HEK293 (cell line): ENCODE data around the gene PER1.

Experiments used
- BCL11A ChIP-seq: fragments of 450-650 bp; formaldehyde crosslinking; IDR thresholded peaks from 2 replicates; pipeline ENCODE4 v1.5.1; 2016; ENCODE audit warnings: low read depth, missing biosample characterization, missing genetic modification characterization
- FEZF1 ChIP-seq: fragments of 450-650 bp; formaldehyde crosslinking; IDR thresholded peaks from 2 replicates; pipeline ENCODE4 v1.5.1; 2016; ENCODE audit warnings: missing biosample characterization, missing genetic modification characterization
- GLI2 ChIP-seq: fragments of 450-650 bp; formaldehyde crosslinking; IDR thresholded peaks from 2 replicates; pipeline ENCODE4; 2017; ENCODE audit warnings: missing biosample characterization, missing genetic modification characterization, low read depth, borderline replicate concordance
- IKZF3 ChIP-seq: fragments of 450-650 bp; IDR thresholded peaks from 2 replicates; pipeline ENCODE4 v1.5.0; 2018; ENCODE audit warnings: missing biosample characterization, mild to moderate bottlenecking, missing genetic modification characterization, moderate library complexity
- MEIS1 ChIP-seq: sonication (generic); formaldehyde crosslinking; IDR thresholded peaks from 2 replicates; pipeline ENCODE4 v1.8.1; 2022; ENCODE audit warnings: missing genetic modification reagents, mild to moderate bottlenecking, borderline replicate concordance
- SCRT2 ChIP-seq: fragments of 450-650 bp; formaldehyde crosslinking; IDR thresholded peaks from 2 replicates; pipeline ENCODE4 v1.5.1; 2016; ENCODE audit warnings: missing biosample characterization, missing genetic modification characterization
- ZBTB8A ChIP-seq: fragments of 450-650 bp; formaldehyde crosslinking; IDR thresholded peaks from 2 replicates; pipeline ENCODE4 v1.5.1; 2016; ENCODE audit warnings: missing biosample characterization, missing genetic modification characterization
- ZFP37 ChIP-seq: fragments of 450-650 bp; formaldehyde crosslinking; IDR thresholded peaks from 2 replicates; pipeline ENCODE4 v1.5.1; 2016; ENCODE audit warnings: missing biosample characterization, missing genetic modification characterization
- ZNF23 ChIP-seq: fragments of 450-650 bp; formaldehyde crosslinking; IDR thresholded peaks from 2 replicates; pipeline ENCODE4 v1.5.1; 2016; ENCODE audit warnings: missing biosample characterization, missing genetic modification characterization, borderline replicate concordance
- ZNF266 ChIP-seq: fragments of 450-650 bp; formaldehyde crosslinking; IDR thresholded peaks from 2 replicates; pipeline ENCODE4 v1.5.1; 2016; ENCODE audit warnings: missing biosample characterization, missing genetic modification characterization, low read depth
- ZNF311 ChIP-seq: fragments of 450-650 bp; formaldehyde crosslinking; IDR thresholded peaks from 2 replicates; pipeline ENCODE4 v1.5.1; 2017; ENCODE audit warnings: missing biosample characterization, missing genetic modification characterization, borderline replicate concordance
- ZNF324 ChIP-seq: fragments of 450-650 bp; formaldehyde crosslinking; IDR thresholded peaks from 2 replicates; pipeline ENCODE4 v1.5.1; 2016; ENCODE audit warnings: missing biosample characterization, missing genetic modification characterization
- ZNF341 ChIP-seq: fragments of 450-650 bp; formaldehyde crosslinking; IDR thresholded peaks from 2 replicates; pipeline ENCODE4; 2016; ENCODE audit warnings: low read depth, missing biosample characterization, missing genetic modification characterization
- ZNF354C ChIP-seq: fragments of 450-650 bp; formaldehyde crosslinking; IDR thresholded peaks from 2 replicates; pipeline ENCODE4 v1.5.1; 2016; ENCODE audit warnings: missing biosample characterization, missing genetic modification characterization, low read depth, borderline replicate concordance
- ZNF423 ChIP-seq: fragments of 450-650 bp; formaldehyde crosslinking; IDR thresholded peaks from 2 replicates; pipeline ENCODE4 v1.5.1; 2016; ENCODE audit warnings: missing biosample characterization, missing genetic modification characterization
- ZNF521 ChIP-seq: fragments of 450-650 bp; formaldehyde crosslinking; IDR thresholded peaks from 2 replicates; pipeline ENCODE4 v1.5.1; 2017; ENCODE audit warnings: missing biosample characterization, mild to moderate bottlenecking, missing genetic modification characterization
- ZNF530 ChIP-seq: fragments of 450-650 bp; formaldehyde crosslinking; IDR thresholded peaks from 2 replicates; pipeline ENCODE4 v1.5.1; 2016; ENCODE audit warnings: low read depth, missing biosample characterization, missing genetic modification characterization
- ZNF626 ChIP-seq: fragments of 450-650 bp; sonication (Bioruptor Pico); formaldehyde crosslinking; IDR thresholded peaks from 2 replicates; pipeline ENCODE4 v1.5.1; 2018; ENCODE audit warnings: missing biosample characterization, missing genetic modification characterization, inconsistent platforms
- ZNF670 ChIP-seq: fragments of 450-650 bp; formaldehyde crosslinking; IDR thresholded peaks from 2 replicates; pipeline ENCODE4 v1.5.1; 2016; ENCODE audit warnings: missing biosample characterization, missing genetic modification characterization, low read depth
- TF ChIP-seq, protein P1 (sequence below): fragments of 450-650 bp; formaldehyde crosslinking; IDR thresholded peaks from 2 replicates; pipeline ENCODE4 v1.5.1; 2016; ENCODE audit warnings: missing biosample characterization, missing genetic modification characterization
- TF ChIP-seq, protein P2 (sequence below): fragments of 450-650 bp; IDR thresholded peaks from 2 replicates; pipeline ENCODE4 v1.5.1; 2018; ENCODE audit warnings: missing biosample characterization, mild to moderate bottlenecking, missing genetic modification characterization
- TF ChIP-seq, protein P3 (sequence below): fragments of 450-650 bp; formaldehyde crosslinking; IDR thresholded peaks from 2 replicates; pipeline ENCODE4 v1.5.1; 2017; ENCODE audit warnings: missing biosample characterization, missing genetic modification characterization
- TF ChIP-seq, protein P4 (sequence below): fragments of 450-650 bp; formaldehyde crosslinking; IDR thresholded peaks from 2 replicates; pipeline ENCODE4 v1.5.1; 2016; ENCODE audit warnings: missing biosample characterization, missing genetic modification characterization, borderline replicate concordance
- TF ChIP-seq, protein P5 (sequence below): fragments of 450-650 bp; formaldehyde crosslinking; conservative IDR thresholded peaks from 2 replicates; pipeline ENCODE4 v1.5.1; 2016; ENCODE audit warnings: low read depth, missing biosample characterization, missing genetic modification characterization
- TF ChIP-seq, protein P6 (sequence below): fragments of 450-650 bp; formaldehyde crosslinking; IDR thresholded peaks from 2 replicates; pipeline ENCODE4 v1.5.1; 2016; ENCODE audit warnings: missing biosample characterization, missing genetic modification characterization

Gene PER1

DNA sequence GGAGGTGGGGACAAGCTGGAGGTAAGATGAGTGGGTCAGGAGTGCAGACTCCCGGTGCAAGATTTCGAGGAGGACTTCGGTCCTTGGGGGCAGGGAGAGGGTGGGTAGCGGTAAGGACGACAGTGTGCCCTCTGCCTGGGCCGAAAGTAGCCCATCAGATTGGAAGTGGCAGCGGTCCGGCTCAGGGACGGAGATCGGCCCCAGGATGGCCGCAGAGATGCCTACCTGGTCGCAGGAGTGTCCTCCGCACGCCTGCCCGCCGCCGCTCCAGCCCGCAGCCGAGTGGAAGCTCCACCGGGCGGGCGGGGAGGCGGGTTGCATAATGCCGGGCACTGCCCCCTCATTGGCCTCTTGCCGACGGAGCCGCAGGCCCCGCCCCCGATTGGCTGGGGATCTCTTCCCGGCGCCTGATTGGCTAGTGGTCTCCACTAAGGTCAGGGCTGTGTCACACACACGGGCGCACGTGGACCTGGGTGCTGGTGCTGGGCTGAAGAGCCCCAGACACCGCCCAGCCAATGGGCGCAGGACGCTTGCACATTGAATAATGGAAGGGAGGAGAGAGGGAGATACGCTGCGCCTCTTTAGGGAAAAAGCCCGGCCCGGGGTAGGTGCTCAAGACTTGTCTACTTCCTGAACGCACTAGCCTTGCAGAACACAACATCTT is at the start of gene PER1 (continued):
- TF ChIP-seq, protein P1, sequence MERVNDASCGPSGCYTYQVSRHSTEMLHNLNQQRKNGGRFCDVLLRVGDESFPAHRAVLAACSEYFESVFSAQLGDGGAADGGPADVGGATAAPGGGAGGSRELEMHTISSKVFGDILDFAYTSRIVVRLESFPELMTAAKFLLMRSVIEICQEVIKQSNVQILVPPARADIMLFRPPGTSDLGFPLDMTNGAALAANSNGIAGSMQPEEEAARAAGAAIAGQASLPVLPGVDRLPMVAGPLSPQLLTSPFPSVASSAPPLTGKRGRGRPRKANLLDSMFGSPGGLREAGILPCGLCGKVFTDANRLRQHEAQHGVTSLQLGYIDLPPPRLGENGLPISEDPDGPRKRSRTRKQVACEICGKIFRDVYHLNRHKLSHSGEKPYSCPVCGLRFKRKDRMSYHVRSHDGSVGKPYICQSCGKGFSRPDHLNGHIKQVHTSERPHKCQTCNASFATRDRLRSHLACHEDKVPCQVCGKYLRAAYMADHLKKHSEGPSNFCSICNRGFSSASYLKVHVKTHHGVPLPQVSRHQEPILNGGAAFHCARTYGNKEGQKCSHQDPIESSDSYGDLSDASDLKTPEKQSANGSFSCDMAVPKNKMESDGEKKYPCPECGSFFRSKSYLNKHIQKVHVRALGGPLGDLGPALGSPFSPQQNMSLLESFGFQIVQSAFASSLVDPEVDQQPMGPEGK = peak; percentile 86
- TF ChIP-seq, protein P2, sequence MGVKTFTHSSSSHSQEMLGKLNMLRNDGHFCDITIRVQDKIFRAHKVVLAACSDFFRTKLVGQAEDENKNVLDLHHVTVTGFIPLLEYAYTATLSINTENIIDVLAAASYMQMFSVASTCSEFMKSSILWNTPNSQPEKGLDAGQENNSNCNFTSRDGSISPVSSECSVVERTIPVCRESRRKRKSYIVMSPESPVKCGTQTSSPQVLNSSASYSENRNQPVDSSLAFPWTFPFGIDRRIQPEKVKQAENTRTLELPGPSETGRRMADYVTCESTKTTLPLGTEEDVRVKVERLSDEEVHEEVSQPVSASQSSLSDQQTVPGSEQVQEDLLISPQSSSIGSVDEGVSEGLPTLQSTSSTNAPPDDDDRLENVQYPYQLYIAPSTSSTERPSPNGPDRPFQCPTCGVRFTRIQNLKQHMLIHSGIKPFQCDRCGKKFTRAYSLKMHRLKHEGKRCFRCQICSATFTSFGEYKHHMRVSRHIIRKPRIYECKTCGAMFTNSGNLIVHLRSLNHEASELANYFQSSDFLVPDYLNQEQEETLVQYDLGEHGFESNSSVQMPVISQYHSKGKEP = no peak
- TF ChIP-seq ZBTB8A = peak; percentile 99
- no peak for TF ChIP-seq ZNF530
- no peak for TF ChIP-seq ZNF354C (tag by site-specific recombination)
- no peak for TF ChIP-seq GLI2
- TF ChIP-seq, protein P3, sequence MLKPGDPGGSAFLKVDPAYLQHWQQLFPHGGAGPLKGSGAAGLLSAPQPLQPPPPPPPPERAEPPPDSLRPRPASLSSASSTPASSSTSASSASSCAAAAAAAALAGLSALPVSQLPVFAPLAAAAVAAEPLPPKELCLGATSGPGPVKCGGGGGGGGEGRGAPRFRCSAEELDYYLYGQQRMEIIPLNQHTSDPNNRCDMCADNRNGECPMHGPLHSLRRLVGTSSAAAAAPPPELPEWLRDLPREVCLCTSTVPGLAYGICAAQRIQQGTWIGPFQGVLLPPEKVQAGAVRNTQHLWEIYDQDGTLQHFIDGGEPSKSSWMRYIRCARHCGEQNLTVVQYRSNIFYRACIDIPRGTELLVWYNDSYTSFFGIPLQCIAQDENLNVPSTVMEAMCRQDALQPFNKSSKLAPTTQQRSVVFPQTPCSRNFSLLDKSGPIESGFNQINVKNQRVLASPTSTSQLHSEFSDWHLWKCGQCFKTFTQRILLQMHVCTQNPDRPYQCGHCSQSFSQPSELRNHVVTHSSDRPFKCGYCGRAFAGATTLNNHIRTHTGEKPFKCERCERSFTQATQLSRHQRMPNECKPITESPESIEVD (tag by site-specific recombination) = no peak
- no peak for TF ChIP-seq ZNF670
- TF ChIP-seq MEIS1 = no peak
- TF ChIP-seq ZNF311 (tag by site-specific recombination) = no peak
- TF ChIP-seq, protein P4, sequence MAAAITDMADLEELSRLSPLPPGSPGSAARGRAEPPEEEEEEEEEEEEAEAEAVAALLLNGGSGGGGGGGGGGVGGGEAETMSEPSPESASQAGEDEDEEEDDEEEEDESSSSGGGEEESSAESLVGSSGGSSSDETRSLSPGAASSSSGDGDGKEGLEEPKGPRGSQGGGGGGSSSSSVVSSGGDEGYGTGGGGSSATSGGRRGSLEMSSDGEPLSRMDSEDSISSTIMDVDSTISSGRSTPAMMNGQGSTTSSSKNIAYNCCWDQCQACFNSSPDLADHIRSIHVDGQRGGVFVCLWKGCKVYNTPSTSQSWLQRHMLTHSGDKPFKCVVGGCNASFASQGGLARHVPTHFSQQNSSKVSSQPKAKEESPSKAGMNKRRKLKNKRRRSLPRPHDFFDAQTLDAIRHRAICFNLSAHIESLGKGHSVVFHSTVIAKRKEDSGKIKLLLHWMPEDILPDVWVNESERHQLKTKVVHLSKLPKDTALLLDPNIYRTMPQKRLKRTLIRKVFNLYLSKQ (tag by site-specific recombination) = no peak
- peak; percentile 78; the same call in 1 of the 2 replicates for TF ChIP-seq ZNF324 (tag by site-specific recombination)
- TF ChIP-seq ZNF23 (tag by site-specific recombination) = no peak
- no peak for TF ChIP-seq ZNF626 (tag by site-specific recombination)
- no peak for TF ChIP-seq ZNF266 (tag by site-specific recombination)
- no peak for TF ChIP-seq ZNF423 (tag by site-specific recombination)
- no peak for TF ChIP-seq SCRT2 (tag by site-specific recombination)
- TF ChIP-seq BCL11A (tag by site-specific recombination) = peak; percentile 72
- TF ChIP-seq IKZF3 (tag by site-specific recombination) = peak; percentile 57; the same call in 1 of the 2 replicates
- peak; percentile 90 for TF ChIP-seq ZNF341
- TF ChIP-seq, protein P5, sequence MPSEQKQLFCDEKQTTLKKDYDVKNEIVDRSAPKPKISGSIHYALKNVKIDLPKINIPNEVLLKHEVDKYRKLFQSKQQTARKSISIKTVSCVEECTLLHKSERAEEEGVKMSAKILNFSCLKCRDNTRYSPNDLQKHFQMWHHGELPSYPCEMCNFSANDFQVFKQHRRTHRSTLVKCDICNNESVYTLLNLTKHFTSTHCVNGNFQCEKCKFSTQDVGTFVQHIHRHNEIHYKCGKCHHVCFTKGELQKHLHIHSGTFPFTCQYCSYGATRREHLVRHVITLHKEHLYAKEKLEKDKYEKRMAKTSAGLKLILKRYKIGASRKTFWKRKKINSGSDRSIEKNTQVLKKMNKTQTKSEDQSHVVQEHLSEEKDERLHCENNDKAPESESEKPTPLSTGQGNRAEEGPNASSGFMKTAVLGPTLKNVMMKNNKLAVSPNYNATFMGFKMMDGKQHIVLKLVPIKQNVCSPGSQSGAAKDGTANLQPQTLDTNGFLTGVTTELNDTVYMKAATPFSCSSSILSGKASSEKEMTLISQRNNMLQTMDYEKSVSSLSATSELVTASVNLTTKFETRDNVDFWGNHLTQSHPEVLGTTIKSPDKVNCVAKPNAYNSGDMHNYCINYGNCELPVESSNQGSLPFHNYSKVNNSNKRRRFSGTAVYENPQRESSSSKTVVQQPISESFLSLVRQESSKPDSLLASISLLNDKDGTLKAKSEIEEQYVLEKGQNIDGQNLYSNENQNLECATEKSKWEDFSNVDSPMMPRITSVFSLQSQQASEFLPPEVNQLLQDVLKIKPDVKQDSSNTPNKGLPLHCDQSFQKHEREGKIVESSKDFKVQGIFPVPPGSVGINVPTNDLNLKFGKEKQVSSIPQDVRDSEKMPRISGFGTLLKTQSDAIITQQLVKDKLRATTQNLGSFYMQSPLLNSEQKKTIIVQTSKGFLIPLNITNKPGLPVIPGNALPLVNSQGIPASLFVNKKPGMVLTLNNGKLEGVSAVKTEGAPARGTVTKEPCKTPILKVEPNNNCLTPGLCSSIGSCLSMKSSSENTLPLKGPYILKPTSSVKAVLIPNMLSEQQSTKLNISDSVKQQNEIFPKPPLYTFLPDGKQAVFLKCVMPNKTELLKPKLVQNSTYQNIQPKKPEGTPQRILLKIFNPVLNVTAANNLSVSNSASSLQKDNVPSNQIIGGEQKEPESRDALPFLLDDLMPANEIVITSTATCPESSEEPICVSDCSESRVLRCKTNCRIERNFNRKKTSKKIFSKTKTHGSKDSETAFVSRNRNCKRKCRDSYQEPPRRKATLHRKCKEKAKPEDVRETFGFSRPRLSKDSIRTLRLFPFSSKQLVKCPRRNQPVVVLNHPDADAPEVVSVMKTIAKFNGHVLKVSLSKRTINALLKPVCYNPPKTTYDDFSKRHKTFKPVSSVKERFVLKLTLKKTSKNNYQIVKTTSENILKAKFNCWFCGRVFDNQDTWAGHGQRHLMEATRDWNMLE (tag by site-specific recombination) = no peak
- TF ChIP-seq ZNF521 (tag by site-specific recombination) = no peak
- no peak for TF ChIP-seq ZFP37 (tag by site-specific recombination)
- no peak for TF ChIP-seq FEZF1 (tag by site-specific recombination)
- TF ChIP-seq, protein P6, sequence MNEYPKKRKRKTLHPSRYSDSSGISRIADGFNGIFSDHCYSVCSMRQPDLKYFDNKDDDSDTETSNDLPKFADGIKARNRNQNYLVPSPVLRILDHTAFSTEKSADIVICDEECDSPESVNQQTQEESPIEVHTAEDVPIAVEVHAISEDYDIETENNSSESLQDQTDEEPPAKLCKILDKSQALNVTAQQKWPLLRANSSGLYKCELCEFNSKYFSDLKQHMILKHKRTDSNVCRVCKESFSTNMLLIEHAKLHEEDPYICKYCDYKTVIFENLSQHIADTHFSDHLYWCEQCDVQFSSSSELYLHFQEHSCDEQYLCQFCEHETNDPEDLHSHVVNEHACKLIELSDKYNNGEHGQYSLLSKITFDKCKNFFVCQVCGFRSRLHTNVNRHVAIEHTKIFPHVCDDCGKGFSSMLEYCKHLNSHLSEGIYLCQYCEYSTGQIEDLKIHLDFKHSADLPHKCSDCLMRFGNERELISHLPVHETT = peak; percentile 8; the same call in 1 of the 2 replicates
